ENCODE data around the gene KRT86. TPM values are rescaled to one million over a fixed set of nuclear protein-coding genes. Genes with fewer than 3 reads are reported as not detected.

The KRT86 gene
- total and polyA plus RNA-seq, 2 experiments from 2014 or later: 0.11 to 0.16 TPM

DNA sequence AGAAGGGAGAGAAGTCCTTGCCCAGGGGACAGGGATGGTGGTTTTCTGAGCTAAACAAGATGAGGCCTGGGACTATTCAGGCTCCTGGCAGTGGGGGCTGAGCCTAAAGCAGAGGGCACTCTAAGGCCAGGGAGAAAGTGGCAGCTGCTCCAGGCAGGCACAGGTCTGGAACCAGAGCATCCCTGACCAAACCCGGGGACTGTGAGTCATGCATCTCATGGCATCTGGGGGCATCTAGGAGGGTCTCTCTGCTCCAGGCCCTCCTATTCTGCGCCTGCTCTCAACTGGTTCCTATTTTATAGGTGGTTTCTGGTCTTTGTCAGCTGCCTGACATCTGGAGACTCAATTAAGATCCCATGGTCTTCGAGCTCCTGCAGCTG lies 29.8 kb upstream of the KRT86 start:
- no peaks in the 10 kb centered on the region for H4K20me1 ChIP-seq (ENCODE audit: insufficient read depth)
- TF ChIP-seq EZH2 (IDR thresholded peaks at IDR 0.05; ENCODE audit: insufficient read depth, poor library complexity, severe bottlenecking): no peak
- TF ChIP-seq EZH2phosphoT487 (IDR thresholded peaks at IDR 0.05; ENCODE audit: insufficient read depth, low read depth): no peak
- 76 to 81% methylated on average over 3 of the region's 3 CpGs for WGBS, 2 experiments (ENCODE audit: low coverage in 1 of 2, low lambda C conversion rate in 2 of 2, missing lambda C conversion rate in 2 of 2)
- H3K9ac ChIP-seq: peak overlapping the region; percentile 46
- no peaks in the 10 kb centered on the region for H3K9me2 ChIP-seq (ENCODE audit: insufficient read depth)
- H3K27ac ChIP-seq: peak overlapping the region; percentile 72
- H3K4me3 ChIP-seq: no peak overlapping the region
- no peaks in the 10 kb centered on the region for H3K9me3 ChIP-seq (ENCODE audit: low read depth)
- no peaks in the 10 kb centered on the region for H3K36me3 ChIP-seq (ENCODE audit: low read depth)
- no peaks in the 10 kb centered on the region for H3K27me3 ChIP-seq (replicated peaks; ENCODE audit: insufficient read depth)
- peak overlapping the region; percentile 85 for H2AFZ ChIP-seq
- DNase-seq: no peak
- peak overlapping the region; percentile 30 for H3K4me2 ChIP-seq (ENCODE audit: unreplicated experiment)
- H3K79me2 ChIP-seq (ENCODE audit: insufficient read depth): no peaks in the 10 kb centered on the region
- H3F3A ChIP-seq (ENCODE audit: insufficient read depth): no peaks in the 10 kb centered on the region
- in situ Hi-C loops (cut with MboI): no loop called here
- H3K4me1 ChIP-seq (ENCODE audit: insufficient read depth): peaks cover 28% of the 10 kb centered on the region

DNA sequence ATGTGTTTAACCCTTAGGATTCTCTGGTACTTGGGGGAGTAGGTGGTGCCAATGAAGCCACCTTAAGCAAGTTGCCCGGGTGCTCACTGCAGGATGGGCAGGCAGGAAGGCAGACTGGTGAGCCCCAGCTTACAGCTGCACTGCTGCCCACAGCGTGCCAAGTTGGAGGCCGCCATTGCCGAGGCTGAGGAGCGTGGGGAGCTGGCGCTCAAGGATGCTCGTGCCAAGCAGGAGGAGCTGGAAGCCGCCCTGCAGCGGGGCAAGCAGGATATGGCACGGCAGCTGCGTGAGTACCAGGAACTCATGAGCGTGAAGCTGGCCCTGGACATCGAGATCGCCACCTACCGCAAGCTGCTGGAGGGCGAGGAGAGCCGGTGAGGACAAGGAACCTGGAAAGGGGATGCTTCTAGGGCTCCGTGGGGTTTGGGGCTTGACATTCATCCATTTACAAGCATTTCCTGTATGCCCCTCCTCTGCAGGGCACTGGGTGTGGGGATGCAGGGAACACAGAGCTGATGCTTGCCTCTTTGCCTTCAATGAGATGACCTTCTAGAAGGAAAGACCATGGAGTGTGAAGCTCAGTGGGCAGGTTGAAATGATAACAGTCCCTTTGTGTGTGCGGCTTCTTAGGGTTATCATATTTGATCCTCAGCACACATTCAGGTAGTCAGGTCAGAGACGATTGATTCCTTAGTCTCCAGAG lies 29.0 kb upstream of the KRT86 start:
- Histone ChIP-seq H3K4me2 (ENCODE audit: unreplicated experiment) (no peak overlapping the region), H3K36me3 (ENCODE audit: low read depth) (no peaks in the 10 kb centered on the region), H3K9ac (no peak overlapping the region), H3K27ac (no peak overlapping the region), H4K20me1 (ENCODE audit: insufficient read depth) (no peaks in the 10 kb centered on the region), H2AFZ (no peak overlapping the region), H3K79me2 (ENCODE audit: insufficient read depth) (no peaks in the 10 kb centered on the region), H3K9me3 (ENCODE audit: low read depth) (no peaks in the 10 kb centered on the region), H3K27me3 (replicated peaks; ENCODE audit: insufficient read depth) (no peaks in the 10 kb centered on the region), H3F3A (ENCODE audit: insufficient read depth) (no peaks in the 10 kb centered on the region), H3K4me3 (no peak overlapping the region), H3K9me2 (ENCODE audit: insufficient read depth) (no peaks in the 10 kb centered on the region), H3K4me1 (ENCODE audit: insufficient read depth) (peaks cover 28% of the 10 kb centered on the region)
- DNase-seq: no peak
- TF ChIP-seq EZH2 (IDR thresholded peaks at IDR 0.05; ENCODE audit: insufficient read depth, poor library complexity, severe bottlenecking): no peak
- TF ChIP-seq EZH2phosphoT487 (IDR thresholded peaks at IDR 0.05; ENCODE audit: insufficient read depth, low read depth): no peak
- 88 to 93% methylated on average over 20 of the region's 20 CpGs for WGBS, 2 experiments (ENCODE audit: low coverage in 1 of 2, low lambda C conversion rate in 2 of 2, missing lambda C conversion rate in 2 of 2)
- in situ Hi-C loops (cut with MboI): no loop called here

DNA sequence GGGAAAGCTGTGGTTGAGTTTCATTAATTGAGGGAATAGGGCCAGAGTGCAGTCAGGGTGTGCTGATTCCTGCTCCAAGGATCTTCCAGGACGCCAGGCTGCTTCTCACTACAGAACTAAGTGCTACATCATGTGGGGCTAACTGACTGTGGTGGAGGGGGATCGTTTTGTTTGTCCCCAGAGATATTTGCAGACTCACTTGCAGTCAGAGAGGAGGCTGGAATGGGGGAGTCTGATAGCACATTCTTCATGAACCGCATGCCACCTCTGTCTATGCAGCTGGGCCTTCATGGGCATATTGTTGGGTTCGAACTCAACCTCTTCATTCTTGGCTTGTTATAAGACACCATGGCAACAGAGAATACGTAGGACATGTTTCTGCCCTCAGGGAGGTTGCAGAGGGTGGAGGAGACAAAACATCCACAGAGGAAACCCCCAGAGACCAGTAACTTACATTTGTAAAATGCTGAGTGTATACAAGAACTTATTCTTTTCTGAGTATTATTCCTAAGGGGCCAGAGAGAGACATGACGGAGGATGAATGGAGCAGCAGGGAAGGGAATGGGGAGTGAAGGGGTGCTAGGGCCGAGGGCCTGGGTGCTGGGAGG lies 28.4 kb upstream of the KRT86 start:
- Histone ChIP-seq H3K4me3 (no peak overlapping the region), H3K9me3 (ENCODE audit: low read depth) (no peaks in the 10 kb centered on the region), H3K27ac (no peak overlapping the region), H3F3A (ENCODE audit: insufficient read depth) (no peaks in the 10 kb centered on the region), H3K9ac (no peak overlapping the region), H3K4me2 (ENCODE audit: unreplicated experiment) (no peak overlapping the region), H3K9me2 (ENCODE audit: insufficient read depth) (no peaks in the 10 kb centered on the region), H3K27me3 (replicated peaks; ENCODE audit: insufficient read depth) (no peaks in the 10 kb centered on the region), H3K4me1 (ENCODE audit: insufficient read depth) (peaks cover 28% of the 10 kb centered on the region), H3K79me2 (ENCODE audit: insufficient read depth) (no peaks in the 10 kb centered on the region), H4K20me1 (ENCODE audit: insufficient read depth) (no peaks in the 10 kb centered on the region), H2AFZ (no peak overlapping the region), H3K36me3 (ENCODE audit: low read depth) (no peaks in the 10 kb centered on the region)
- in situ Hi-C loops (cut with MboI): no loop called here
- WGBS, 2 experiments (ENCODE audit: low coverage in 1 of 2, low lambda C conversion rate in 2 of 2, missing lambda C conversion rate in 2 of 2): 67 to 73% methylated on average over 7 of the region's 7 CpGs
- DNase-seq: no peak
- TF ChIP-seq EZH2 (IDR thresholded peaks at IDR 0.05; ENCODE audit: insufficient read depth, poor library complexity, severe bottlenecking) (no peak), EZH2phosphoT487 (IDR thresholded peaks at IDR 0.05; ENCODE audit: insufficient read depth, low read depth) (no peak)

DNA sequence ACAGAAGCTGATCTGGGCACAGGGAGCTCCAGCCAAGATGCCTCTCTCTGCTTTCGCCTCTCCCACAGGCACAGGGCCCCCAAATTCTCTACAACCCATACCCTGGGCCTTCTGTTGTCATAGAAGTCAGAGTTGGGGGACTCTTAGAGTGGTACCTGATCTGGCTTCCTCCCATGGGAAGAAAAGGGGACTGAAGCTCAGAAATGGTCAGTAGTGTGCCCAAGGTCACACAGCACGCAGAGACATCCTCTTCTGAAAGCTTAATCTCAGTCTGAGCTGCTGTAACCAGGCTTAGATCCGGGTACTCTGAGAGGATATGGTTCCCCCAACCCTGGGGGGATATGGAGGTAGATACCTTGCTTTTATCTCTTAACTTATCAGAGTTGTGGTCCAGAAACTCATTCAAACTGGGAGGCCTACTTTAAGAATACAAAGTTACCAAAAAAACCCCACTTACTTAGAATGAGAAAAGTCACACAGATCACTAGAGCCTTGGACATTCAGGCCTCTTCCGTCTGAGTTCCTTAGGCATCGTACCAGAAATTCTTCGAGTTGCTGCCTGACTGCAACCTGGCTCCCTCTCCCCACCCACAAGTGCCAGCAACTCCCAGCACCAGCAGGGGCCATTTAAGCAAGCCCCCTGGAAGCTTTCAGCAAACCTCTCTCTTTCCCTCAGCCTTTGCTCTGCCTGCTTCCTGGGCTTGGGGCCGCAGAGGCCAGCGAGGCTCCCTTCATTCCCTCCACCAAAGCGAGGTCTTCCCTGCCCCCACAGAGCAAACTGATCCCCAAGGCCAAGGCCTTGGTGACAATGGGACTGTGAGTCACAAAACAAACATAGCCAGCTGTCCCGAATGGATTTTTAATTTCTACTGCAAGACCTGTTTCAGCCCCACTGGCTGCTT lies 27.5 kb upstream of the KRT86 start:
- Histone ChIP-seq H2AFZ (no peak overlapping the region), H3K79me2 (ENCODE audit: insufficient read depth) (no peaks in the 10 kb centered on the region), H3K9me3 (ENCODE audit: low read depth) (no peaks in the 10 kb centered on the region), H3K27ac (no peak overlapping the region), H4K20me1 (ENCODE audit: insufficient read depth) (no peaks in the 10 kb centered on the region), H3K36me3 (ENCODE audit: low read depth) (no peaks in the 10 kb centered on the region), H3K4me2 (ENCODE audit: unreplicated experiment) (no peak overlapping the region), H3F3A (ENCODE audit: insufficient read depth) (no peaks in the 10 kb centered on the region), H3K27me3 (replicated peaks; ENCODE audit: insufficient read depth) (no peaks in the 10 kb centered on the region), H3K4me1 (ENCODE audit: insufficient read depth) (peaks cover 28% of the 10 kb centered on the region), H3K9ac (no peak overlapping the region), H3K9me2 (ENCODE audit: insufficient read depth) (no peaks in the 10 kb centered on the region), H3K4me3 (no peak overlapping the region)
- no peak for TF ChIP-seq EZH2 (IDR thresholded peaks at IDR 0.05; ENCODE audit: insufficient read depth, poor library complexity, severe bottlenecking)
- no peak for TF ChIP-seq EZH2phosphoT487 (IDR thresholded peaks at IDR 0.05; ENCODE audit: insufficient read depth, low read depth)
- in situ Hi-C loops (cut with MboI): no loop called here
- 75 to 78% methylated on average over 10 of the region's 10 CpGs for WGBS, 2 experiments (ENCODE audit: low coverage in 1 of 2, low lambda C conversion rate in 2 of 2, missing lambda C conversion rate in 2 of 2)
- DNase-seq: no peak
